Chondrocyte (in vitro differentiated cells): ENCODE results near the gene AKAP7. TPM values are rescaled to one million over a fixed set of nuclear protein-coding genes. Genes with fewer than 3 reads are reported as not detected.
"Not testable (repeated sequence)": the region's sequence is repeated elsewhere in the genome, so short reads cannot be mapped to it uniquely, and the experiment has no call there.

Experiments
- DNase-seq: peaks from one replicate; pipeline ENCODE4 v3.0.0; 2021; ENCODE audit warnings: mixed read lengths, low spot score
- H3K27ac Mint-ChIP-seq: one replicate; pipeline ENCODE4 v1.8.0; 2021; ENCODE audit warnings: mild to moderate bottlenecking, moderate library complexity, mixed read lengths; ENCODE audit not compliant: unreplicated experiment
- H3K27me3 Mint-ChIP-seq: 2 replicates; pipeline ENCODE4 v1.8.0; 2021; ENCODE audit warnings: low read depth, mixed read lengths
- H3K36me3 Mint-ChIP-seq: 2 replicates; pipeline ENCODE4 v1.8.0; 2021; ENCODE audit warnings: low read depth, mixed read lengths
- H3K4me1 Mint-ChIP-seq: 2 replicates; pipeline ENCODE4 v1.8.0; 2021; ENCODE audit warnings: low read depth, mild to moderate bottlenecking, mixed read lengths
- H3K4me3 Mint-ChIP-seq: one replicate; pipeline ENCODE4 v1.8.0; 2021; ENCODE audit warnings: mild to moderate bottlenecking, moderate library complexity, mixed read lengths; ENCODE audit not compliant: unreplicated experiment
- H3K9me3 Mint-ChIP-seq: 2 replicates; pipeline ENCODE4 v1.8.0; 2021; ENCODE audit warnings: low read depth, mixed read lengths
- CTCF ChIP-seq: fragments of 200-600 bp; sonication (generic); IDR thresholded peaks from 2 replicates; pipeline ENCODE4 v1.5.0; 2021; ENCODE audit warnings: antibody characterized with exemption, mild to moderate bottlenecking, moderate library complexity
- long read RNA-seq: library from polyadenylated mRNA; stranded (forward); transcript quantifications from one replicate; pipeline ENCODE4 v2.0.0, GENCODE V29; 2021
- total RNA-seq: library from RNA; stranded (reverse); gene quantifications from 3 replicates; pipeline ENCODE4 v1.2.1, GENCODE V29; 2021

AKAP7 gene
- total RNA-seq = 2.9 to 5.0 TPM (median 3.5 TPM) in 3 replicates
- long read RNA-seq, partial matches to known transcripts = 1 of 6 reads
- long read RNA-seq, other reads (novel, unspliced or antisense) = 5 of 6 reads

DNA sequence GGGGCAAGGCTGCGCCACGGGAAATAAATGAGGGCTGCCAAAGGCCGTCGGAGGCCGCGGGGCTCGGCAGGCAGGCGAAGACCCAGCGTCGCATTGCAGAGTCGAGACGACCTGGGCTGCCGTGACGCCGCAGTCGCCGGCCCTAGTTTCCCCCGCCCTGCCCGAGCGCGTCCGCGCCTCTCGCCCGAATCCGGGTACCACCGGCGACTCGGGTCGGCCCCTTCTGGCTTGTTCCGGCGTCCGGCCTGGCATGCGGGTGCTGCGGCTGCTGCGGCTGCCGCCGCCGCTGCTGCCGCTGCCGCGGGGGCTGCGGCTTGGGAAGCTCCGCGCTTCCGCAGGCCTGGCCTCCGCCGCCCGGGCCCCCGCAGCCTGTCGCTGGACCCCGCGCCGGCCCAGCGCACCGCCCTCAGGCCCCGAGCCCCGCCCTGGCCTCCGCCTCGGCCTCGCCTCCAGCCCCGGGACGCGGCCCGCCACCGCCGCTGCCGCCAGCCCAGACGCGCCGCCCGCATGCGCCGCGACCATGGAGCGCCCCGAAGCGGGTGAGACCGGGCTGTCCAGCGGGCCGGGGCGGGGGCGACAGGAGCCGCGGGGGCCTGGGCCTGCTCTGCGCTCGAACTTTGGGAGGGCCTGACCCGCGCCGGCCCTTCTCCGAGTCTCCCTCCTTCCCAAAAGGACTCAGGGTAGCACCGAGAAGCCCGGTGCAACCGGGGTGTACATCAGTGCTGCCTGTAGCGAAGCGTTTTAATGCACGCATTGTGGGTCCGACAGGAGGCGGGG lies at the start of gene AKAP7:
TSS of gene AKAP7 (plus strand) at position 224 of the 777 bp plus-strand sequence. CDS start at position 521, 297 bp downstream.
- H3K4me3 Mint-ChIP-seq = peak within 1 kb of the TSS; percentile 87
- no peaks in the 10 kb centered on the region for H3K9me3 Mint-ChIP-seq
- H3K36me3 Mint-ChIP-seq = peaks cover 2% of the 10 kb centered on the region
- DNase-seq = peak; percentile 91
- peak within 1 kb of the TSS; percentile 94 for H3K27ac Mint-ChIP-seq
- peak; percentile 36 for TF ChIP-seq CTCF
- peaks cover 18% of the 10 kb centered on the region for H3K4me1 Mint-ChIP-seq
- H3K27me3 Mint-ChIP-seq = no peaks in the 10 kb centered on the region

DNA sequence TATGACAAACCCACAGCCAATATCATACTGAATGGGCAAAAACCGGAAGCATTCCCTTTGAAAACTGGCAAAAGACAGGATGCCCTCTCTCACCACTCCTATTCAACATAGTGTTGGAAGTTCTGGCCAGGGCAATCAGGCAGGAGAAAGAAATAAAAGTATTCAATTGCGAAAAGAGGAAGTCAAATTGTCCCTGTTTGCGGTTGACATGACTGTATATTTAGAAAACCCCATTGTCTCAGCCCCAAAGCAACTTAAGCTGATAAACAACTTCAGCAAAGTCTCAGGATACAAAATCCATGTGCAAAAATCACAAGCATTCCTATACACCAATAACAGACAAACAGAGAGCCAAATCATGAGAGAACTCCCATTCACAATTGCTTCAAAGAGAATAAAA lies 44.9 kb upstream of the AKAP7 start:
- Mint-ChIP-seq H3K36me3 (peaks cover 24% of the 10 kb centered on the region), H3K9me3 (peaks cover 46% of the 10 kb centered on the region)
- not testable (repeated sequence) for H3K4me1 Mint-ChIP-seq, H3K27ac Mint-ChIP-seq, H3K27me3 Mint-ChIP-seq, H3K4me3 Mint-ChIP-seq, DNase-seq

DNA sequence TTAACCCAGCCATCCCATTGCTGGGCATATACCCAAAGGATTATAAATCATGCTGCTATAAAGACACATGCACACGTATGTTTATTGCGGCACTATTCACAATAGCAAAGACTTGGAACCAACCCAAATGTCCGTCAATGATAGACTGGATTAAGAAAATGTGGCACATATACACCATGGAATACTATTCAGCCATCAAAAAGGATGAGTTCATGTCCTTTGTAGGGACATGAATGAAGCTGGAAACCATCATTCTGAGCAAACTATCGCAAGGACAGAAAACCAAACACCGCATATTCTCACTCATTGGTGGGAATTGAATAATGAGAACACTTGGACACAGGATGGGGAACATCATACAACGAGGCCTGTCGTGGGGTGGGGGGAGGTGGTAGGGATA lies 43.3 kb upstream of the AKAP7 start:
- H3K27me3 Mint-ChIP-seq, H3K4me1 Mint-ChIP-seq, H3K4me3 Mint-ChIP-seq, H3K27ac Mint-ChIP-seq, DNase-seq: not testable (repeated sequence)
- Mint-ChIP-seq H3K36me3 (peaks cover 14% of the 10 kb centered on the region), H3K9me3 (peaks cover 46% of the 10 kb centered on the region)

- Mint-ChIP-seq H3K4me1 (no peaks in the 10 kb centered on the region), H3K27ac (no peak overlapping the region), H3K36me3 (peaks cover 8% of the 10 kb centered on the region), H3K9me3 (peaks cover 40% of the 10 kb centered on the region), H3K27me3 (no peaks in the 10 kb centered on the region), H3K4me3 (no peak overlapping the region)
- DNase-seq = no peak
- no peak for TF ChIP-seq CTCF
Measured at GRCh38 chr6:131093334-131093733, 41.9 kb upstream of the AKAP7 start.

GRCh38 chr6:131096786-131097185 lies 38.5 kb upstream of the AKAP7 start:
- Mint-ChIP-seq H3K9me3 (peaks cover 35% of the 10 kb centered on the region), H3K4me3 (no peak overlapping the region), H3K4me1 (peaks cover 10% of the 10 kb centered on the region), H3K27me3 (no peaks in the 10 kb centered on the region), H3K36me3 (peaks cover 4% of the 10 kb centered on the region), H3K27ac (no peak overlapping the region)
- TF ChIP-seq CTCF = no peak
- DNase-seq = no peak

- peaks cover 9% of the 10 kb centered on the region for H3K9me3 Mint-ChIP-seq
- H3K4me1 Mint-ChIP-seq = peaks cover 47% of the 10 kb centered on the region
- no peak for DNase-seq
- H3K4me3 Mint-ChIP-seq = no peak overlapping the region
- TF ChIP-seq CTCF = no peak
- no peaks in the 10 kb centered on the region for H3K36me3 Mint-ChIP-seq
- no peak overlapping the region for H3K27ac Mint-ChIP-seq
- no peaks in the 10 kb centered on the region for H3K27me3 Mint-ChIP-seq
Measured at GRCh38 chr6:131101911-131102680, 33.2 kb upstream of the AKAP7 start.
